Lower leg skin (tissue), 3 donors: ENCODE measurements around the gene PMP22.

Experiments
- CTCF ChIP-seq, 3 donors: fragments of 450-650 bp; IDR thresholded peaks; one replicate each; pipeline ENCODE4 v1.5.1; 2016; ENCODE audit warnings: antibody characterized with exemption in 3 of 3, mild to moderate bottlenecking in 3 of 3, moderate library complexity in 2 of 3
- POLR2A ChIP-seq, 2 donors: fragments of 450-650 bp; IDR thresholded peaks; one replicate each; pipeline ENCODE4 v1.6.1; 2016 to 2017; ENCODE audit warnings: antibody characterized with exemption in 2 of 2, mild to moderate bottlenecking in 1 of 2, moderate library complexity in 1 of 2

- TF ChIP-seq CTCF (IDR thresholded peaks at IDR 0.05) = no peak
- no peak for TF ChIP-seq POLR2A (IDR thresholded peaks at IDR 0.05)
Observed at GRCh38 chr17:15194859-15195277, 70.3 kb downstream of the PMP22 start.
